GM13976 (cell line): ENCODE data around the gene UBE2L5.

Experiments
- DNase-seq: peaks from one replicate; pipeline ENCODE4 v3.0.0; 2012; ENCODE audit warnings: low spot score
- CTCF ChIP-seq: IDR thresholded peaks from 2 replicates; pipeline ENCODE4 v1.5.1; 2012; ENCODE audit warnings: borderline replicate concordance, mild to moderate bottlenecking; ENCODE audit not compliant: insufficient read depth; ENCODE audit errors: extremely low read depth, missing control alignments, control extremely low read depth
- in situ Hi-C: fragments of 300-500 bp; cut with MboI; formaldehyde crosslinking; loops from one replicate; pipeline ENCODE4 v1.12.0; 2022; ENCODE audit warnings: low sequenced_read_pairs, mixed read lengths, inconsistent platforms; ENCODE audit not compliant: unreplicated experiment

UBE2L5 gene

GRCh38 chr13:30422054-30422839 lies at the start of gene UBE2L5:
UBE2L5 (plus strand) TSS chr13:30422493; CDS start chr13:30427991, 5,498 bp downstream.
- no peak for TF ChIP-seq CTCF
- in situ Hi-C loops = no loop called here
- DNase-seq = peak; percentile 68

- no peak for TF ChIP-seq CTCF
- peak; percentile 49 for DNase-seq
- in situ Hi-C loops = no loop called here
Observed at GRCh38 chr13:30373727-30374126, 48.6 kb upstream of the UBE2L5 start.

- TF ChIP-seq CTCF = no peak
- in situ Hi-C loops = no loop called here
- DNase-seq = no peak
Observed at GRCh38 chr13:30375265-30375835, 46.9 kb upstream of the UBE2L5 start.

GRCh38 chr13:30376426-30377311 lies 45.6 kb upstream of the UBE2L5 start:
- in situ Hi-C loops = no loop called here
- DNase-seq = peak; percentile 70

GRCh38 chr13:30377312-30377685 lies 45.0 kb upstream of the UBE2L5 start:
- no peak for DNase-seq
- no peak for TF ChIP-seq CTCF
- in situ Hi-C loops = no loop called here

More at GRCh38 chr13:30376426-30377311, 45.6 kb upstream of the UBE2L5 start:
- TF ChIP-seq CTCF = no peak

DNA sequence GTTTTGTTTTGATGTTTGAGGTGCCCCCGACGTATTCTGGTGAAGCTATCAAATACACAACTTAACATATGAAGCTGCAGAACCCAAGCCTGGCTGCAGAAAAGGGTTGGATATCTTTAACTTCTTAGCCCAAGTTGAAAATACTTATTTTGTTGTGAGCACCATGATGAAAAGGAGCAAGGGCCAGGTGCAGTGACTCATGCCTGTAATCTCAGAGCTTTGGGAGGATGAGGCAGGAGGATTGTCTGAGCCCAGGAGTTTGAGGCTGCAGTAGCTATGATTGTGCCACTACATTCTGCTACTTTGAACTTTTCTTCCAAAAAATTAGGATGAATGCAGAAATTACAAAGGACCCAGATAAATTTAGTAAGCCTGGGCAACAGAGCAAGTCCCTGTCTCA lies 44.1 kb upstream of the UBE2L5 start:
- DNase-seq = no peak
- TF ChIP-seq CTCF = no peak
- in situ Hi-C loops = no loop called here
